SU-DHL-6 (cell line): ENCODE measurements around the gene SRGAP3.

Source experiments
- H2AFZ ChIP-seq: fragments of 200-600 bp; sonication (generic); 2 replicates; pipeline ENCODE4 v1.6.1; 2014; ENCODE audit warnings: low read depth, mild to moderate bottlenecking, moderate library complexity, mixed read lengths, antibody characterized with exemption, low read length; ENCODE audit not compliant: severe bottlenecking
- H3F3A ChIP-seq: fragments of 200-600 bp; shearing (Covaris generic); 2 replicates; pipeline ENCODE4 v1.6.0; 2016; ENCODE audit warnings: antibody characterized with exemption, mild to moderate bottlenecking; ENCODE audit not compliant: insufficient read depth
- H3K27ac ChIP-seq: fragments of 200-600 bp; sonication (generic); 2 replicates; pipeline ENCODE4 v1.5.1; 2016; ENCODE audit warnings: low read depth, mild to moderate bottlenecking, low read length, moderate library complexity, mixed read lengths
- H3K27me3 ChIP-seq: fragments of 200-600 bp; sonication (generic), shearing (Covaris generic); 2 replicates; pipeline ENCODE4 v1.6.0; 2014; ENCODE audit warnings: mild to moderate bottlenecking, low read length
- H3K36me3 ChIP-seq: fragments of 200-600 bp; sonication (generic); 2 replicates; pipeline ENCODE4 v1.6.1; 2014; ENCODE audit warnings: mild to moderate bottlenecking, low read length, mixed read lengths
- H3K4me2 ChIP-seq: fragments of 300-600, 200-600 bp; shearing (Covaris generic), sonication (generic); 2 replicates; pipeline ENCODE4 v1.6.0; 2014; ENCODE audit warnings: low read length, low read depth, mild to moderate bottlenecking; ENCODE audit not compliant: poor library complexity, severe bottlenecking
- H3K4me3 ChIP-seq: fragments of 200-600 bp; sonication (generic); 2 replicates; pipeline ENCODE4 v1.5.1; 2014; ENCODE audit warnings: antibody characterized with exemption, low read length, mild to moderate bottlenecking, mixed read lengths; ENCODE audit not compliant: insufficient read depth, poor library complexity, severe bottlenecking
- H3K79me2 ChIP-seq: fragments of 200-600 bp; sonication (generic); 2 replicates; pipeline ENCODE4 v1.6.1; 2014; ENCODE audit warnings: mild to moderate bottlenecking, low read length, moderate library complexity; ENCODE audit not compliant: insufficient read depth
- H3K9ac ChIP-seq: fragments of 200-600 bp; sonication (generic); 2 replicates; pipeline ENCODE4 v1.7.0; 2014; ENCODE audit warnings: mild to moderate bottlenecking, low read length
- H3K9me2 ChIP-seq: fragments of 200-600 bp; sonication (generic); replicated peaks from 2 replicates; pipeline ENCODE4 v1.6.1; 2014; ENCODE audit warnings: low read length; ENCODE audit not compliant: insufficient read depth
- H3K9me3 ChIP-seq: fragments of 200-600 bp; sonication (generic); 2 replicates; pipeline ENCODE4 v1.6.1; 2014; ENCODE audit warnings: low read length, mixed read lengths; ENCODE audit not compliant: insufficient read depth
- H4K20me1 ChIP-seq: fragments of 200-600 bp; sonication (generic); 2 replicates; pipeline ENCODE4 v1.6.1; 2014; ENCODE audit warnings: low read depth, mild to moderate bottlenecking, antibody characterized with exemption, low read length, moderate library complexity, mixed read lengths
- EZH2phosphoT487 ChIP-seq: fragments of 200-600 bp; sonication (generic), shearing (Covaris generic); conservative IDR thresholded peaks from 2 replicates; pipeline ENCODE4 v1.6.1; 2018; ENCODE audit warnings: mild to moderate bottlenecking, antibody characterized with exemption, low read length, moderate library complexity, mixed read lengths
- TF ChIP-seq, protein P1 (sequence below): fragments of 200-600 bp; sonication (generic); IDR thresholded peaks from one replicate; pipeline ENCODE4 v1.5.1; 2017; ENCODE audit warnings: antibody characterized with exemption, mild to moderate bottlenecking, low read length, moderate library complexity; ENCODE audit not compliant: insufficient read depth, poor library complexity, severe bottlenecking

SRGAP3 gene

DNA sequence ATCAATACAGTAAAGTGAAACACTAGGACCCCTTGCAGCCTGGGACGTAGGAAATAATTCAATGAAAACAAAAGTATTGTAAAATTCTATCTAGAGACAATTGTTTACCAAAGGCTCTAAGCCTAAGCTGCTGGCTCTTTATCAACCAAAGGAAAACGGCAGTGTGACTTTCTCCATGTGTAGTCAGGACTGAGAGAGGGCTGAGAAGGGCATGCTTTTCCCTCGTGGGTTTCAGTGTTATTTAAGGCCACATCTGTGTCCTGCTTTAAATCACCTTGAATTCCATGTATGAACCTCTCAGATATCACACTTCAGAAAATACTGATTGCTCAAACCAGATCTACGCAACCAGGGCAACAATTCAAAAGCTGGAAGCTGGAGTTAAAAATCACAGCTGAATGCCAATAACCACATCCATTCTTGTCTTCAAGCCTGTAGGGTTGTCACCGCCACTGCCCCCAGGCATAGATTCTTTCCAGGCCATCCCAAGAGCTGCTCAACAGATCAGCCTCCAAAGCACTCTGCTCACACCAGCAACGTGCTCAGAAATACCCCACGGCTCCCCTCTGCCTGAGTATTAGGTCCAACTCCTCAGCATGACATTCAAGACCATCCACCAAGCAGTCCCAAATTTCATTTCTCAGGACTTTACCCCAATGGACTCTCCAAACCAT lies 124.0 kb downstream of the SRGAP3 start:
- no peaks in the 10 kb centered on the region for H3K79me2 ChIP-seq
- no peaks in the 10 kb centered on the region for H3K9me2 ChIP-seq
- no peaks in the 10 kb centered on the region for H3F3A ChIP-seq
- TF ChIP-seq, protein P1, sequence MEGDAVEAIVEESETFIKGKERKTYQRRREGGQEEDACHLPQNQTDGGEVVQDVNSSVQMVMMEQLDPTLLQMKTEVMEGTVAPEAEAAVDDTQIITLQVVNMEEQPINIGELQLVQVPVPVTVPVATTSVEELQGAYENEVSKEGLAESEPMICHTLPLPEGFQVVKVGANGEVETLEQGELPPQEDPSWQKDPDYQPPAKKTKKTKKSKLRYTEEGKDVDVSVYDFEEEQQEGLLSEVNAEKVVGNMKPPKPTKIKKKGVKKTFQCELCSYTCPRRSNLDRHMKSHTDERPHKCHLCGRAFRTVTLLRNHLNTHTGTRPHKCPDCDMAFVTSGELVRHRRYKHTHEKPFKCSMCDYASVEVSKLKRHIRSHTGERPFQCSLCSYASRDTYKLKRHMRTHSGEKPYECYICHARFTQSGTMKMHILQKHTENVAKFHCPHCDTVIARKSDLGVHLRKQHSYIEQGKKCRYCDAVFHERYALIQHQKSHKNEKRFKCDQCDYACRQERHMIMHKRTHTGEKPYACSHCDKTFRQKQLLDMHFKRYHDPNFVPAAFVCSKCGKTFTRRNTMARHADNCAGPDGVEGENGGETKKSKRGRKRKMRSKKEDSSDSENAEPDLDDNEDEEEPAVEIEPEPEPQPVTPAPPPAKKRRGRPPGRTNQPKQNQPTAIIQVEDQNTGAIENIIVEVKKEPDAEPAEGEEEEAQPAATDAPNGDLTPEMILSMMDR: no peak
- TF ChIP-seq EZH2phosphoT487: no peak
- H3K4me2 ChIP-seq: no peak overlapping the region
- H3K36me3 ChIP-seq: no peaks in the 10 kb centered on the region
- no peak overlapping the region for H3K27ac ChIP-seq
- no peak overlapping the region for H3K4me3 ChIP-seq
- H3K9me3 ChIP-seq: no peaks in the 10 kb centered on the region
- H3K27me3 ChIP-seq: no peaks in the 10 kb centered on the region
- no peak overlapping the region for H2AFZ ChIP-seq
- no peak overlapping the region for H3K9ac ChIP-seq
- no peaks in the 10 kb centered on the region for H4K20me1 ChIP-seq

DNA sequence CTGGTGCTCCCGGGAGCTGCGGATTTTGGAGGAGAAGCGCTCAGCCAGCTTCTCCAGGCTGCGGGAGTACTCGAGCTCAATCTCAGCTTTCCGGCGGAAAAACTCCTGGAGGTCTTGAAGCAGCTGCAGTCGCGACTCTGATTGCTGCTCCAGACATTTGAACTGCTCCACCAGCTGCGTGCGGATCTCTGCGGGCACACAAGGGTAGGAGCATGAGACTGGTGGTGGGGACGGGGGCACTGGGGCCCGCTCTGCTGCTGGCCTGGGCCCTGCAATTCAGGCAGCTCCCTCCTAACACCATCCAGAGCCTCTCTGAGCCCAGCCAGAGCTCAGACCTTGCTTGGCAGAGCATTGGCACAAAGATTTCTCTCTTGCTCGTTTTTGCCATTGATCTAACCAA lies 124.7 kb downstream of the SRGAP3 start:
- H3K4me3 ChIP-seq: no peak overlapping the region
- H3K9me3 ChIP-seq: no peaks in the 10 kb centered on the region
- no peak overlapping the region for H3K27ac ChIP-seq
- no peaks in the 10 kb centered on the region for H3F3A ChIP-seq
- no peaks in the 10 kb centered on the region for H3K9me2 ChIP-seq
- no peaks in the 10 kb centered on the region for H3K79me2 ChIP-seq
- H2AFZ ChIP-seq: no peak overlapping the region
- H3K36me3 ChIP-seq: no peaks in the 10 kb centered on the region
- H3K9ac ChIP-seq: no peak overlapping the region
- H3K4me2 ChIP-seq: no peak overlapping the region
- H4K20me1 ChIP-seq: no peaks in the 10 kb centered on the region
- H3K27me3 ChIP-seq: no peaks in the 10 kb centered on the region
- no peak for TF ChIP-seq EZH2phosphoT487
- TF ChIP-seq, protein P1: no peak

DNA sequence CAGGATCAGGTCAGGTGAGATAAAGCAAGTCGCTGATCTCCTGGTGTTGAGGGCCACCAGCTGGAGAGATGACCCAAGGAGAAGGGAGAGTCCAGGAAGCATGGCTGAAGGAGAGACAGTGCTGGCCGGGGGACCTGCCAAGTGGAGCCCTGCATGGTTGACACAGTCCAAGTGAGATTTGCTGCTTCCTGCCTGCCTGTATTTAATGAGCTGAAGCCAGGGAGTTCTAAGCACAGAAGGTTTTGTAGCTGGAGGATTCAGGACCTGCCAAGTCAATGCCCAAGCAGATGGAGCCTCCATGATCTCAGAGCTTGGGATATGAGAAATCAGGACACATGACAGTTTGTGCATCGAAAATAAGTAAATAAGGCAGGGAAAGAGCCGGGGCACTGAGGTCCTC lies 125.6 kb downstream of the SRGAP3 start:
- Histone ChIP-seq H3K4me3 (no peak overlapping the region), H3K9me3 (no peaks in the 10 kb centered on the region), H3K79me2 (no peaks in the 10 kb centered on the region), H3K4me2 (no peak overlapping the region), H4K20me1 (no peaks in the 10 kb centered on the region), H3K27ac (no peak overlapping the region), H2AFZ (no peak overlapping the region), H3K36me3 (no peaks in the 10 kb centered on the region), H3K9me2 (no peaks in the 10 kb centered on the region), H3K9ac (no peak overlapping the region), H3F3A (no peaks in the 10 kb centered on the region), H3K27me3 (no peaks in the 10 kb centered on the region)
- TF ChIP-seq EZH2phosphoT487: no peak
- TF ChIP-seq, protein P1: no peak
